Bronchial epithelial cell (primary cell): ENCODE data around the gene CDC42EP4. TPM values are rescaled to one million over a fixed set of nuclear protein-coding genes. Genes with fewer than 3 reads are reported as not detected.
A peak's percentile ranks its signal among the peaks of the same experiment; 100 is the strongest.

Experiments
- DNase-seq: peaks from one replicate; pipeline ENCODE4 v3.0.0-alpha.2; 2010; ENCODE audit warnings: low read depth
- FAIRE-seq: peaks from 2 replicates; lab custom pipeline; 2011; peaks lifted over from hg19 to GRCh38; lab: Jason Lieb, UNC
- H3K27me3 ChIP-seq: 2 replicates; pipeline ENCODE4 v1.5.1; 2011; ENCODE audit warnings: low read length; ENCODE audit not compliant: control insufficient read depth, insufficient read depth
- H3K36me3 ChIP-seq: 2 replicates; pipeline ENCODE4 v1.5.1; 2011; ENCODE audit warnings: low read length; ENCODE audit not compliant: control insufficient read depth, insufficient read depth
- H3K4me3 ChIP-seq: 2 replicates; pipeline ENCODE4 v1.5.1; 2011; ENCODE audit warnings: mild to moderate bottlenecking, low read depth, low read length, control low read depth
- CTCF ChIP-seq: IDR thresholded peaks from 2 replicates; pipeline ENCODE4 v1.5.1; 2011; ENCODE audit warnings: mild to moderate bottlenecking, moderate library complexity, low read length, control low read depth, inconsistent platforms; ENCODE audit not compliant: insufficient read depth, severe bottlenecking
- total RNA-seq: library from RNA; depleted of rRNA; stranded (reverse); fragments of >200 nt; gene quantifications from 2 replicates; pipeline ENCODE4 v1.2.1, GENCODE V29; 2014

CDC42EP4 gene
- total RNA-seq, 1 donor from 2014 or later = 16.8 TPM

GRCh38 chr17:73297934-73298861 is 13.6 kb downstream of the CDC42EP4 start:
- no peak for TF ChIP-seq CTCF
- FAIRE-seq (no peak), DNase-seq (no peak)
- H3K36me3 ChIP-seq = peaks cover 10% of the 10 kb centered on the region
- H3K27me3 ChIP-seq = no peaks in the 10 kb centered on the region
- H3K4me3 ChIP-seq = no peak overlapping the region

GRCh38 chr17:73293480-73293911 is 18.3 kb downstream of the CDC42EP4 start:
- TF ChIP-seq CTCF = no peak
- Histone ChIP-seq H3K36me3 (peaks cover 8% of the 10 kb centered on the region), H3K4me3 (no peak overlapping the region), H3K27me3 (no peaks in the 10 kb centered on the region)
- FAIRE-seq (peak; percentile 52), DNase-seq (peak; percentile 75)

- Histone ChIP-seq H3K4me3 (no peak overlapping the region), H3K27me3 (no peaks in the 10 kb centered on the region), H3K36me3 (peaks cover 4% of the 10 kb centered on the region)
- no peak for TF ChIP-seq CTCF
- no peak for DNase-seq
- FAIRE-seq = no peak
Measured at GRCh38 chr17:73293031-73293430, 18.8 kb downstream of the CDC42EP4 start.

GRCh38 chr17:73292031-73292531 is 19.7 kb downstream of the CDC42EP4 start:
- DNase-seq = peak; percentile 69
- Histone ChIP-seq H3K36me3 (peaks cover 4% of the 10 kb centered on the region), H3K4me3 (no peak overlapping the region), H3K27me3 (no peaks in the 10 kb centered on the region)
- no peak for TF ChIP-seq CTCF
- no peak for FAIRE-seq

- peak; percentile 78 for DNase-seq
- Histone ChIP-seq H3K27me3 (no peaks in the 10 kb centered on the region), H3K4me3 (no peak overlapping the region), H3K36me3 (peaks cover 5% of the 10 kb centered on the region)
- TF ChIP-seq CTCF = no peak
- no peak for FAIRE-seq
Measured at GRCh38 chr17:73291260-73291801, 20.5 kb downstream of the CDC42EP4 start.
